K562 (cell line): ENCODE results near the gene CACTIN. TPM values are rescaled to one million over a fixed set of nuclear protein-coding genes. Genes with fewer than 3 reads are reported as not detected.

Experiments used
- BCL6 ChIP-seq: fragments of 250-450 bp; sonication (Bioruptor Pico); IDR thresholded peaks from 2 replicates; pipeline ENCODE4 v1.4.0; 2020
- BRD4 ChIP-seq: fragments of 200-600 bp; sonication (generic); IDR thresholded peaks from 2 replicates; pipeline ENCODE4 v1.6.1; 2017; ENCODE audit warnings: inconsistent platforms
- E2F1 ChIP-seq: sonication (generic); formaldehyde crosslinking; IDR thresholded peaks from 2 replicates; pipeline ENCODE4 v1.8.1; 2023; ENCODE audit warnings: mild to moderate bottlenecking, missing genetic modification reagents, moderate library complexity
- MTA2 ChIP-seq: fragments of 450-650 bp; IDR thresholded peaks from 2 replicates; pipeline ENCODE4 v1.6.1; 2016; ENCODE audit warnings: low read depth
- NR2C2 ChIP-seq, 2 experiments: fragments of 200-800 bp in 1 of 2; sonication (Bioruptor generic) in 1 of 2; sonication (generic) in 1 of 2; formaldehyde crosslinking in 1 of 2; IDR thresholded peaks; 2 replicates each; pipeline versions ENCODE4 v1.6.1 to v1.8.0; 2016 to 2022; ENCODE audit warnings: mild to moderate bottlenecking in 1 of 2, missing compliant biosample characterization in 1 of 2, missing genetic modification characterization in 1 of 2, missing genetic modification reagents in 1 of 2
- PATZ1 ChIP-seq: fragments of 250-450 bp; sonication (Bioruptor Pico); IDR thresholded peaks from 2 replicates; pipeline ENCODE4 v1.5.0; 2020; ENCODE audit warnings: mild to moderate bottlenecking, borderline replicate concordance
- TCF15 ChIP-seq: fragments of 250-450 bp; sonication (Bioruptor Pico); IDR thresholded peaks from 2 replicates; pipeline ENCODE4 v1.8.0; 2022; ENCODE audit warnings: moderate library complexity, mild to moderate bottlenecking, inconsistent platforms
- TEAD1 ChIP-seq, 2 experiments: fragments of 450-650 bp in 1 of 2; sonication (generic) in 1 of 2; formaldehyde crosslinking; IDR thresholded peaks; 2 replicates each; pipeline versions ENCODE4 v1.4.0 to v1.8.0; 2020 to 2022; ENCODE audit warnings: mild to moderate bottlenecking in 2 of 2, missing genetic modification reagents in 1 of 2
- THAP12 ChIP-seq: fragments of 250-450 bp; sonication (Bioruptor Pico); IDR thresholded peaks from 2 replicates; pipeline ENCODE4 v1.9.0; 2021; ENCODE audit warnings: mild to moderate bottlenecking, inconsistent platforms
- THRA ChIP-seq: fragments of 450-650 bp; IDR thresholded peaks from 2 replicates; pipeline ENCODE4 v1.6.1; 2017; ENCODE audit warnings: mild to moderate bottlenecking, moderate library complexity
- ZNF140 ChIP-seq: fragments of 250-450 bp; sonication (Bioruptor Pico); IDR thresholded peaks from 2 replicates; pipeline ENCODE4 v1.8.0; 2021; ENCODE audit warnings: moderate library complexity, mild to moderate bottlenecking, inconsistent platforms
- ZNF263 ChIP-seq: sonication (generic); formaldehyde crosslinking; IDR thresholded peaks from 2 replicates; pipeline ENCODE4 v1.8.0; 2022; ENCODE audit warnings: mild to moderate bottlenecking, missing genetic modification reagents, borderline replicate concordance
- polyA plus RNA-seq, 8 experiments: library from polyadenylated mRNA; depleted of rRNA in 4 of 8; stranded (reverse) in 5 of 8; unstranded in 3 of 8; fragments of >200 nt; fragmentation: Nextera tagmentation in 2 of 8; fragmentation: Illumina TruSeq in 1 of 8; extraction: Ambion mirVana in 2 of 8; extraction: Trizol in 1 of 8; gene quantifications; 2 replicates each; pipeline versions ENCODE4 v1.2.1 to v1.2.3, GENCODE V29; 2011 to 2014; ENCODE audit warnings: inconsistent platforms in 1 of 8, missing spikeins in 1 of 8
- total RNA-seq, 7 experiments: library from RNA; depleted of rRNA in 6 of 7; stranded (reverse); fragments of >200 nt in 6 of 7; fragmentation: Illumina TruSeq in 2 of 7; extraction: Trizol in 2 of 7; gene quantifications; 2 replicates each; pipeline versions ENCODE4 v1.2.1 to v1.2.3, GENCODE V29; 2011 to 2021; ENCODE audit warnings: low replicate concordance in 1 of 7

The CACTIN gene
- total and polyA plus RNA-seq, 9 of the 15 experiments (the other 6 are each of a cell fraction or from before 2014, with no cell fraction given), result 0.15 to 49.2 (median 15.0) TPM

GRCh38 chr19:3665681-3666544 lies 39.3 kb upstream of the CACTIN start (continued):
- TF ChIP-seq THAP12 (CRISPR knock-in tag) (no peak), PATZ1 (CRISPR knock-in tag) (no peak), ZNF263 (CRISPR knock-in tag) (peak; percentile 40; the same call in 1 of the 2 replicates), TCF15 (CRISPR knock-in tag) (no peak), E2F1 (no peak), ZNF140 (CRISPR knock-in tag) (no peak), BRD4 (no peak), NR2C2 (CRISPR knock-in tag; IDR thresholded peaks at IDR 0.05) (no peak), NR2C2 (tag; IDR thresholded peaks at IDR 0.05) (peak; percentile 41; the same call in 1 of the 2 replicates), MTA2 (no peak), TEAD1 (CRISPR knock-in tag; IDR thresholded peaks at IDR 0.05) (peak in 1 of 2 experiments; percentile 80; a peak in 2 of 4 replicates), BCL6 (CRISPR knock-in tag) (no peak), THRA (no peak)
